HG03558 (cell line): ENCODE data around the gene SLC39A13.

Source experiments
- ATAC-seq: cut with Tn5 transposase; IDR thresholded peaks from one replicate; pipeline ENCODE4 v1.9.1; 2021; ENCODE audit warnings: moderate number of reproducible peaks; ENCODE audit not compliant: unreplicated experiment; ENCODE audit errors: extremely low read depth

The SLC39A13 gene

GRCh38 chr11:47418454-47419259 is 10.3 kb downstream of the SLC39A13 start:
- ATAC-seq: no peak

GRCh38 chr11:47425611-47426010 is 17.2 kb downstream of the SLC39A13 start:
- ATAC-seq: no peak

GRCh38 chr11:47426062-47426956 is 17.9 kb downstream of the SLC39A13 start, which contains the start of gene PSMC3:
Gene PSMC3, minus strand, starts transcription at chr11:47426439. Its CDS starts 160 bp downstream, at chr11:47426279.
- peak; percentile 76 for ATAC-seq

DNA sequence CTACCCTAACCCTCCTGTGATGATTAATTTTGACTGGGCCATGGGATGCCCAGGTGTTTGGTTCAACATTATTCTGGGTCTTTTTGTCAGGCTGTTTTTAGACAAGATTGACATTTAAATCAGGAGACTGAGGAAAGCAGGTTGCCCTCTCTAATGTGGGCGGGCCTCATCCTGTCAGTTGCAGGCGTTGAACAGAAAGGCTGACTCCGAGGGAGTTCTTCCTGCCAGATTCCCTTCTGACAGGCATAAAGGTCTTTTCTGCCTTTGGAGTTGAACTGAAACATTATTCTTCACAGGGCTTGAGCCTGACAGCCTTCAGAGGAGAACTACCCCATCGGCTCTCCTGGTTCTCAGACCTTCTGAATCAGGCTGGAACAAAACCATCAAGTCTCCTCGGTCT is 22.1 kb downstream of the SLC39A13 start:
- no peak for ATAC-seq

DNA sequence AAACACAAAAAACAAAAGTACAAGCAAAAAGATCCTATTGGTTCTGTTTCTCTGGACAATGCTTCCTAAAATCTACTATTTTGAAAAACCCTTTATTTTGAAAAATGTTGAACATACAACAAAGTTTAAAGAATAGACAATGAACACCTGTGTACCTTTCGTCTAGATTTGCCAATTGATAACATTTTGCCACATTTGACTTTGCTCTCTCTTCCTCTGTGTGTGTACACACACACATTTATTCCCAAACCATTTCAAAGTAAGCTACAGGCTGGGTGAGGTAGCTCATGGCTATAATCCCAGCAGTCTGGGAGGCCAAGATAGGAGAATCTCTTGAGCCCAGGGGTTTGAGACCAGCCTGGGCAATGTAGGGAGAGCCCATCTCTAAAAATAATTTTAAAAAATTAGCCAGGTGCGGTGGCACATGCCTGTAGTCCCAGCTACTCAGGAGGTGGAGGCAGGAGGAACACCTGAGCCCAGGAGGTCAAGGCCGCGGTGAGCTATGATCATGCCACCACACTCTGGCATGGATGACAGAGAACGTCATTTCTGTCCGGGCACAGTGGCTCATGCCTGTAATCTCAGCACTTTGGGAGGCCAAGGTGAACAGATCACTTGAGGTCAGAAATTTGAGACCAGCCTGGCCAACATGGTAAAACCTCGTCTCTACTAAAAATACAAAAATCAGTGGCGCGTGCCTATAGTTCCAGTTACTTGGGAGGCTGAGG is 23.1 kb downstream of the SLC39A13 start:
- no peak for ATAC-seq

GRCh38 chr11:47433157-47433556 is 24.8 kb downstream of the SLC39A13 start:
- no peak for ATAC-seq

DNA sequence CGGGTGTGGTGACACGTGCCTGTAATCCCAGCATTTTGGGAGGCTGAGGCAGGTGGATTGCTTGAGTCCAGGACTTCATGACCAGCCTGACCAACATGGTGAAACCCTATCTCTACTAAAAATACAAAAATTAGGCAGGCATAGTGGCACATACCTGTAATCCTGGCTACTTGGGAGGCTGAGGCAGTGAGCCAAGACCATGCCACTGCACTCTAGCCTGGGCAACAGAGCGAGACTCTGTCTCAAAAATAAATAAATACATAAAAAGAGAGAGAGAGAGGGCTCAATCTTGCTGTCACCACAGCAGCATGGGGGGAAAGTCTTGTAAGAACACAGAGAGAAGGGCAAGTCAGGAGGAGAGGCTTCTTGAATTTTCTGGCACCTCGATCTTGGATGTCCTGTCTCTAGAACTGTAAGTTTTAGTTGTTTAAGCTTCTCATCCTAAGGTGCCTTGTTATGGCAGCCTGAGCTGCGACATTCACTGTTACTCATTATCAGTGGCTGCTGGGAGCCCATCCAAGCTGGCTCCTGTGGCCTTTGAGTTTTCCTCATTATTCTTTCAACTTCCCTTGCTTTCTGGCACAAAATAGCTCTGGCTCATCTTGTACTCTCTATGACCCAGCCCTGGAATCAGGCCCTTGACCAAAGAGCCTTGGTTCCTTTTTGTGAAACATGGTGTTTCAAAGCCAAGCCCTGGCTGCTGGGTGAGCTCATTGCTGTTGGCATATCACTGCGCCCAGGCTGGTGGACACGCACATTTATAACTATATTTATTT is 25.8 kb downstream of the SLC39A13 start:
- ATAC-seq: no peak

DNA sequence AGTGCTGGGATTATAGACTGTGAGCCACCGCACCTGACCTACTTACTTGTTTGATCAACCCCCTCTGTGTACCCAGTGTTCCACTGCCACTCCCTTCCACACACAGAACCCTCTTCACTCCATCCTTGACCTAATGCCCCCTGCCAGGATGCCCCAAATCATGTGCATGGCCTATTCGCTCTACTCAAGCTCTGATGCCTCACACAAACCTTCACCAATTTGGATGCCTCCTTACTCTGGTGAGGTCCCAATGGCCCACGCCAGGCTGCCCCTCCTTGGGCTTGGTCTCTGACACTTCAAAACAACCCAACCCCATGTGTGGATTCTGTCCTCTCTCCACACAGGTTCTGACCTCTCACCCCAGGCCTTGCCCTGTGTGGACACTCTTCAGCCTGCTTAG is 27.3 kb downstream of the SLC39A13 start:
- ATAC-seq: no peak

DNA sequence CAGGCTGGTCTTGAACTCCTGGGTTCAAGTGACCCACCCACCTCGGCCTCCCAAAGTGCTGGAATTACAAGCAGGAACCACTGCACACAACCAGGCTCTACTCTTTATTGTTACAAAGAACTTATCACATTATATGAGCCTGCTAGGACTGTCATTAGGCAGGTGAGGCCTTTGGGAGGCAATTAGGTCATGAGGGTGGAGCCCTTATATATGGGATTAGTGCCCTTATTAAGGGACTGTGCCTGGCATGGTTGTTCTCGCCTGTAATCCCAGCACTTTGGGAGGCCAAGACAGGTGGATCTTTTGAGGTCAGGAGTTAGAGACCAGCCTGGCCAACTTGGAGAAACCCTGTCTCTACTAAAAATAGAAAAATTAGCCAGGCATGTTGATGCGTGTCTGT is 28.3 kb downstream of the SLC39A13 start:
- ATAC-seq: no peak

- no peak for ATAC-seq
Measured at GRCh38 chr11:47437218-47437745, 28.9 kb downstream of the SLC39A13 start.

DNA sequence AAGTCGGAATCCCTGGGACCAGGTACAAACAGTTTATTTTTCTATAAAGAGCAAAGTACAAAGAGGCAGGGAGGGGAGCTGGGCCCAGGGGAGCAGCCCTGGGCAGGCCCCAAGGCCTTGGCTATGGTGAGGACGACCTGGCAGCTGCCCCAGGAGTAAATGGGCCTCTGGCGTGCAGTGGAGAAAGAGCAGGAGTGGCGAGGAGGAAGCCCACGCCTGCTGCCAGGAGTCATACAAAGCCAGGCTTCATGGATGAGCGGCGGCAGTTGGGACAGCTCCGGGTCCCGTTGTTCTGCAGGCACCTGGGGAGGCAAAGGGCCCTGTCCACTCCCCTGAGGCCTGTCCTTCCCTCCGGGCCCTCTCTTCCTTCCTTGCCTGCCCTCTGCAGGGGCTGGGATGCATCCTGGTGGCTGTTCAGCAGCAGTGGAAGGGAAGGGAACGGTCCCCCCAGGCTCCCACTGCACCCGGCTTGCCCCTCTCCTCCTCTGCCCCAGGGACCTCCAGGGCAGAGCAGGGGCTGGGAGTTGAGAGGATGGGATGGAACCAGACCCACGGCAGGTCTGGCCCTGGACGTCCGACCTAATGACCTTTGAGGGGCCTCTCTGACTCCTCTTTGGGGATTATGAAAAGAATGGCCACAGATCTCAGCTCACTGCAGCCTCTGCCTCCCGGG is 29.5 kb downstream of the SLC39A13 start:
- no peak for ATAC-seq

GRCh38 chr11:47438721-47439120 is 30.3 kb downstream of the SLC39A13 start:
- no peak for ATAC-seq

DNA sequence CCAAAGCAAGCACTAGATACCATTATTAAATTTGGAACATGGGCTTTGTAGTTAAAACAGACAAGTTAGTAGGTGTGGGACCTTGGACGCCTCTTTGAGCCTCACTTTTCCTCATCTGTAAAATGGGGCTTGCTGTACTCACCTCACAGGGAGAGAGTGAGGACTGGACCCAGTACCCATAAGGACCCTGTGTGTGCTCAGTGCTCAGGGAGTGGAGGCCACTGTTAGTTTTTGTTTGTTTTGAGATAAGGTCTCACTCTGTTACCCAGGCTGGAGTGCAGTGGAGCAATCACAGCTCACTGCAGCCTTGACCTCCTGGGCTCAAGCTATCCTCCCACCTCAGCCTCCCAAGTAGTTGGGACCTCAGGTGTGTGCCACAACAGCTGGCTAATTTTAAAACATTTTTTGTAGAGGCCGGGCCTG is 31.7 kb downstream of the SLC39A13 start:
- no peak for ATAC-seq

- ATAC-seq: no peak
Measured at GRCh38 chr11:47441421-47441820, 33.0 kb downstream of the SLC39A13 start.

DNA sequence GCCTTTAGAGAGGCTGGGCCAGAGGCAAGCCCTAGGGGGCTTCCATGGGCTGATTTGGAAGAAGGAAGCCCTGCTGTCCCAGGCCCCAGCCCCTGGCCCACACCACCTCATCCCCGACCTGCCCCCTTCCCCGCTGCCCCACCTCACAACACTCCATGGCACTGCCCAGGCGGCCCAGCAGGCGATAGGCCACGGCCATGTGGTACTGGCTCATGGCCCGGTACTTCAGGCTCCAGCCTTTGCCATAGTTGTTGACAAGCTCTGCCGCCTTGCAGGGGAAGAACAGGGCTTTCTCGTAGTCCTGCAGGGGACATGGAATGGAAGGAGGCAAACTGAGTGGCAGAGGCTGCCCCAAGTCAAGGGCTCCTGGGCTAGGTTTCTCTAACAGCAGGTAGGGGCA is 34.1 kb downstream of the SLC39A13 start:
- ATAC-seq: no peak

- no peak for ATAC-seq
Measured at GRCh38 chr11:47443028-47443700, 34.8 kb downstream of the SLC39A13 start.

DNA sequence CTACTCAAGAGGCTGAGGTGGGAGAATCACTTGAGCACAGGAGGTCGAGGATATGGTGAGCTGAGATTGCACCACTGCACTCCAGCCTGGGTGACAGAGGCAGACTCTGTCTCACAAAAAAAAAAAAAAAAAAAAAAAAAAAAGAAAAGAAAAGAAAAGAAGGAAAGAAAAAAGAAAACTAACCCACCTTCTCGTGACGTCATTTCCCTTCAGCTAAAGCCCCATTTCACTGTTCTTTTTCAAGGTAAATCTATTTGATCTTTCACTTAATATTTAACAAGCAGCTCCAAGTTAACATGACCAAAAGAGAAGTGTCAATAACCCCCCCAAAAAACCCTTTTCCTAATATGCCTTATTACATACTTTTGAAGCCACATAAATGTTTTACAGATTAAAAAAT is 35.4 kb downstream of the SLC39A13 start:
- no peak for ATAC-seq

DNA sequence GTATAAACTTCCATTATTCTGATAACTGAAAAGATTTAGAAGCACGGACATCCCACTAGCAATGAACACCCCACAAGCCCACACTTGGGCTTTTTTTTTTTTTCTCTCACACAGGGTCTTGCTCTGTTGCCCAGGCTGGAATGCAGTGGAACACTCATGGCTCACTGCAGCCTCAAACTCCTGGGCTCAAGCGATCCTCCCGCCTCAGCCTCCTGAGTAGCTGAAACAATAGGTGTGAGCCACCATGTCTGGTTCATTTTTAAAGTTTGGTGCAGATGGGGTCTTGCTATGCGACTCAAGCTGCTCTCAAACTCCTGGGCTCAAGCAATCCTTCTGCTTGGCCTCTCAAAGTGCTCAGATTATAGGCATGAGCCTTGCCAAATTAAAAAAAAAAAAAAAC is 37.5 kb downstream of the SLC39A13 start:
- ATAC-seq: no peak

GRCh38 chr11:47446833-47447232 is 38.4 kb downstream of the SLC39A13 start:
- no peak for ATAC-seq
